ENCODE results near the gene UBE2N.

DNA sequence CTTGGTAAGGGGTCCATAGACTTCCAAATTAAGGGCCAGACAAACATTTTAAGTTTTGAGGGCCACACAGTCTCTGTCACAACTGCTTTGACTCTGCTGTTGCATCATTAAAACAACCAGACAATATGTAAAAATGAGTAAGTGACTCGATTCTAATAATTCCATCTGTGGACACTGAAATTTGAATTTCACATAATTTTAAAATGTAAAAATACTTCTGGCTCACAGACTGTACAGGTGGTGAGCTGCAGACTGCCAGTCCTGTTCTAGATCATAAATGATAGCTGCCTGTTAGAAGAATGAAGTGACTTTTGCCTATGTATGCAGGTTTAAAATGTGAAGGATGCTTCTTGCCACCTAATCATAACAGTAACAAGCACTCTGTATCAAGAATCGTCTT lies 48.3 kb downstream of the UBE2N start:
- no peak for TF ChIP-seq POLR2A (IDR thresholded peaks at IDR 0.05; ENCODE audit: low read depth, low read length)
- TF ChIP-seq, protein P1, sequence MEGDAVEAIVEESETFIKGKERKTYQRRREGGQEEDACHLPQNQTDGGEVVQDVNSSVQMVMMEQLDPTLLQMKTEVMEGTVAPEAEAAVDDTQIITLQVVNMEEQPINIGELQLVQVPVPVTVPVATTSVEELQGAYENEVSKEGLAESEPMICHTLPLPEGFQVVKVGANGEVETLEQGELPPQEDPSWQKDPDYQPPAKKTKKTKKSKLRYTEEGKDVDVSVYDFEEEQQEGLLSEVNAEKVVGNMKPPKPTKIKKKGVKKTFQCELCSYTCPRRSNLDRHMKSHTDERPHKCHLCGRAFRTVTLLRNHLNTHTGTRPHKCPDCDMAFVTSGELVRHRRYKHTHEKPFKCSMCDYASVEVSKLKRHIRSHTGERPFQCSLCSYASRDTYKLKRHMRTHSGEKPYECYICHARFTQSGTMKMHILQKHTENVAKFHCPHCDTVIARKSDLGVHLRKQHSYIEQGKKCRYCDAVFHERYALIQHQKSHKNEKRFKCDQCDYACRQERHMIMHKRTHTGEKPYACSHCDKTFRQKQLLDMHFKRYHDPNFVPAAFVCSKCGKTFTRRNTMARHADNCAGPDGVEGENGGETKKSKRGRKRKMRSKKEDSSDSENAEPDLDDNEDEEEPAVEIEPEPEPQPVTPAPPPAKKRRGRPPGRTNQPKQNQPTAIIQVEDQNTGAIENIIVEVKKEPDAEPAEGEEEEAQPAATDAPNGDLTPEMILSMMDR (IDR thresholded peaks at IDR 0.05 in 2 of 3, conservative IDR thresholded peaks at IDR 0.05 in 1 of 3; ENCODE audit: control insufficient read depth in 2 of 3, extremely low read depth in 1 of 3, insufficient read depth in 1 of 3, low read depth in 3 of 3, low read length in 3 of 3), result no peak
